A549 (cell line): ENCODE results near the gene TCAIM. TPM values are rescaled to one million over a fixed set of nuclear protein-coding genes. Genes with fewer than 3 reads are reported as not detected.

Experiments used
- ATAC-seq, 2 experiments: fragments of 200-7000 bp in 1 of 2; fragments of >200 bp in 1 of 2; cut with Nextera tagmentation in 1 of 2; cut with Tn5 transposase in 1 of 2; 3 replicates each; pipeline versions ENCODE4 v1.8.0 to v1.9.1; 2018 to 2020; ENCODE audit warnings: mild to moderate bottlenecking in 1 of 2, moderate library complexity in 1 of 2
- CTCF ChIA-PET: fragments of 300-600 bp; sonication (Branson Sonifier 250); formaldehyde crosslinking; extraction: SDS; loops from one replicate; lab custom pipeline; 2021; ENCODE audit warnings: antibody characterized with exemption, inconsistent platforms; lab: Yijun Ruan, JAX
- POLR2A ChIA-PET: fragments of 350-600 bp; formaldehyde crosslinking; extraction: SDS; loops from one replicate; lab custom pipeline; 2021; ENCODE audit warnings: antibody characterized with exemption, inconsistent platforms; lab: Yijun Ruan, JAX
- DNase-seq, 2 experiments: peaks; one replicate each; pipeline versions ENCODE4 v3.0.0 to v3.0.0-alpha.2; 2011 to 2016; ENCODE audit warnings: low read depth in 1 of 2, low spot score in 1 of 2
- FAIRE-seq: peaks from 2 replicates; lab custom pipeline; 2011; peaks lifted over from hg19 to GRCh38; lab: Jason Lieb, UNC
- H3K27ac ChIP-seq, 2 experiments: fragments of >200 bp; sonication (Bioruptor Twin); formaldehyde crosslinking; 3 replicates each; pipeline ENCODE4 v1.5.1; 2016 to 2017
- H3K4me1 ChIP-seq: fragments of >200 bp; sonication (Bioruptor Twin); formaldehyde crosslinking; 3 replicates; pipeline ENCODE4 v1.6.1; 2016
- H3K4me2 ChIP-seq: fragments of >200 bp; sonication (Bioruptor Twin); formaldehyde crosslinking; 3 replicates; pipeline ENCODE4 v1.6.1; 2016
- H3K4me3 ChIP-seq: fragments of >200 bp; sonication (Bioruptor Twin); formaldehyde crosslinking; 3 replicates; pipeline ENCODE4 v1.5.1; 2016
- H3K9me3 ChIP-seq: fragments of >200 bp; sonication (Bioruptor Twin); formaldehyde crosslinking; 3 replicates; pipeline ENCODE4 v1.6.1; 2016
- ATOH8 ChIP-seq: fragments of 250-450 bp; sonication (Bioruptor Pico); IDR thresholded peaks from 2 replicates; pipeline ENCODE4 v1.5.0; 2020; ENCODE audit warnings: low read depth, mild to moderate bottlenecking, moderate library complexity
- CBX8 ChIP-seq: fragments of 200-600 bp; sonication (generic); IDR thresholded peaks from 2 replicates; pipeline ENCODE4 v1.6.1; 2016
- CHD2 ChIP-seq: fragments of 150-350 bp; IDR thresholded peaks from 2 replicates; pipeline ENCODE4 v1.6.1; 2014; ENCODE audit warnings: low read length; ENCODE audit not compliant: partially characterized antibody
- ELK1 ChIP-seq: fragments of 150-350 bp; IDR thresholded peaks from 2 replicates; pipeline ENCODE4 v1.6.1; 2014; ENCODE audit warnings: low read depth, mild to moderate bottlenecking, low read length
- ESRRA ChIP-seq: fragments of 150-350 bp; IDR thresholded peaks from 2 replicates; pipeline ENCODE4 v1.6.1; 2014; ENCODE audit warnings: mild to moderate bottlenecking, low read length, borderline replicate concordance
- FOSB ChIP-seq: fragments of 250-450 bp; sonication (Bioruptor Pico); IDR thresholded peaks from 2 replicates; pipeline ENCODE4 v1.5.0; 2020; ENCODE audit warnings: mild to moderate bottlenecking, moderate library complexity
- FOSL2 ChIP-seq, 2 experiments: fragments of 450-650 bp in 1 of 2; fragments of >200 bp in 1 of 2; sonication (Bioruptor Twin) in 1 of 2; formaldehyde crosslinking; IDR thresholded peaks; 2 replicates each; pipeline versions ENCODE4 v1.5.0 to v1.6.1; 2016 to 2020; ENCODE audit warnings: mild to moderate bottlenecking in 1 of 2, moderate library complexity in 1 of 2
- HES2 ChIP-seq: fragments of >200 bp; sonication (Bioruptor Twin); formaldehyde crosslinking; IDR thresholded peaks from 2 replicates; pipeline ENCODE4 v1.6.1; 2016
- HMGXB4 ChIP-seq: fragments of 250-450 bp; sonication (Bioruptor Pico); IDR thresholded peaks from 2 replicates; pipeline ENCODE4 v1.5.0; 2021; ENCODE audit warnings: mild to moderate bottlenecking, moderate library complexity, borderline replicate concordance
- HOXB5 ChIP-seq: fragments of 250-450 bp; sonication (Bioruptor Pico); IDR thresholded peaks from 2 replicates; pipeline ENCODE4 v1.5.0; 2020; ENCODE audit warnings: mild to moderate bottlenecking, moderate library complexity
- JUN ChIP-seq, 2 experiments: fragments of >200 bp; sonication (Bioruptor Twin); formaldehyde crosslinking; IDR thresholded peaks; 2 replicates in 1 of 2; 3 replicates in 1 of 2; pipeline ENCODE4 v1.6.1; 2016 to 2017
- JUNB ChIP-seq: fragments of >200 bp; sonication (Bioruptor Twin); formaldehyde crosslinking; IDR thresholded peaks from 2 replicates; pipeline ENCODE4 v1.6.1; 2016
- KDM1A ChIP-seq: fragments of 200-600 bp; sonication (generic); IDR thresholded peaks from 2 replicates; pipeline ENCODE4 v1.6.1; 2016; ENCODE audit warnings: low read depth, mild to moderate bottlenecking
- MYC ChIP-seq: IDR thresholded peaks from 2 replicates; pipeline ENCODE4 v1.6.1; 2012; ENCODE audit warnings: mild to moderate bottlenecking, inconsistent platforms, low read length, improper control_type of control experiment, borderline replicate concordance
- POLR2AphosphoS2 ChIP-seq: conservative IDR thresholded peaks from 2 replicates; pipeline ENCODE4 v1.6.1; 2012; ENCODE audit warnings: low read length, improper control_type of control experiment, inconsistent platforms
- RARB ChIP-seq: fragments of 250-450 bp; sonication (Bioruptor Pico); IDR thresholded peaks from 2 replicates; pipeline ENCODE4 v1.8.0; 2021; ENCODE audit warnings: mild to moderate bottlenecking, moderate library complexity
- REST ChIP-seq: fragments of 200-600 bp; sonication (generic); IDR thresholded peaks from 2 replicates; pipeline ENCODE4 v1.6.1; 2016; ENCODE audit warnings: antibody characterized with exemption, mild to moderate bottlenecking, moderate library complexity
- RNF2 ChIP-seq: fragments of 200-600 bp; sonication (generic); IDR thresholded peaks from 2 replicates; pipeline ENCODE4 v1.6.1; 2016; ENCODE audit warnings: low read depth, mild to moderate bottlenecking, antibody characterized with exemption, moderate library complexity, borderline replicate concordance
- SMC3 ChIP-seq: fragments of >200 bp; sonication (Bioruptor Twin); formaldehyde crosslinking; IDR thresholded peaks from 3 replicates; pipeline ENCODE4 v1.6.1; 2018; ENCODE audit warnings: inconsistent platforms
- TFCP2L1 ChIP-seq: fragments of 250-450 bp; sonication (Bioruptor Pico); IDR thresholded peaks from 2 replicates; pipeline ENCODE4 v1.5.0; 2021; ENCODE audit warnings: mild to moderate bottlenecking
- USF2 ChIP-seq: fragments of 450-650 bp; IDR thresholded peaks from 2 replicates; pipeline ENCODE4 v1.6.1; 2014; ENCODE audit warnings: antibody characterized with exemption
- ZC3H11A ChIP-seq: fragments of 450-650 bp; IDR thresholded peaks from 2 replicates; pipeline ENCODE4 v1.6.1; 2014; ENCODE audit warnings: antibody characterized with exemption, mild to moderate bottlenecking
- ZSCAN20 ChIP-seq: fragments of 250-450 bp; sonication (Bioruptor Pico); IDR thresholded peaks from 2 replicates; pipeline ENCODE4 v1.8.0; 2022; ENCODE audit warnings: mild to moderate bottlenecking, moderate library complexity
- WGBS: methylation state at CpG from one replicate; pipeline ENCODE4 v1.1.6; 2017; ENCODE audit errors: missing lambda C conversion rate; 5-methylcytosine and 5-hydroxymethylcytosine counted together
- polyA plus RNA-seq, 4 experiments: library from polyadenylated mRNA; depleted of rRNA in 3 of 4; stranded (reverse); fragments of >200 nt; fragmentation: RNase III in 1 of 4; extraction: RNeasy Plus Mini Kit Qiagen cat#74134 plus additional on column Dnase treatment in 1 of 4; gene quantifications; 2 replicates in 3 of 4; 3 replicates in 1 of 4; pipeline ENCODE4 v1.2.3, GENCODE V29; 2011 to 2017

The TCAIM gene
- polyA plus RNA-seq, 2 of the 4 experiments (the other 2 are of a cell fraction): 10.8 to 19.2 TPM

GRCh38 chr3:44444896-44445691, 106.5 kb downstream of the TCAIM start:
- ATAC-seq: no peak

GRCh38 chr3:44445786-44446185, 107.2 kb downstream of the TCAIM start:
- WGBS: 98% methylated on average over 5 of the region's 5 CpGs
- DNase-seq: no peak
- ChIA-PET POLR2A (no interaction called here), CTCF (no interaction called here)
- no peak overlapping the region for H3K4me2 ChIP-seq
- FAIRE-seq: no peak
- ATAC-seq: no peak
- H3K4me3 ChIP-seq: no peak overlapping the region
- H3K9me3 ChIP-seq: peaks cover 66% of the 10 kb centered on the region
- H3K27ac ChIP-seq: no peak overlapping the region
- H3K4me1 ChIP-seq: no peaks in the 10 kb centered on the region
- TF ChIP-seq RARB (CRISPR knock-in tag): no peak
- no peak for TF ChIP-seq JUN (IDR thresholded peaks at IDR 0.05)
- TF ChIP-seq CHD2: no peak
- TF ChIP-seq ESRRA: no peak
- no peak for TF ChIP-seq FOSL2 (IDR thresholded peaks at IDR 0.05)
- TF ChIP-seq FOSL2 (CRISPR knock-in tag; IDR thresholded peaks at IDR 0.05): no peak
- TF ChIP-seq ZSCAN20 (CRISPR knock-in tag): no peak
- TF ChIP-seq ATOH8 (CRISPR knock-in tag): no peak
- no peak for TF ChIP-seq SMC3
- no peak for TF ChIP-seq USF2
- TF ChIP-seq POLR2AphosphoS2: no peak
- TF ChIP-seq RNF2: no peak
- TF ChIP-seq CBX8: no peak
- TF ChIP-seq ZC3H11A: no peak
- no peak for TF ChIP-seq REST
- no peak for TF ChIP-seq FOSB

More at GRCh38 chr3:44444896-44445691, 106.5 kb downstream of the TCAIM start:
- FAIRE-seq: no peak
- Histone ChIP-seq H3K4me1 (no peaks in the 10 kb centered on the region), H3K27ac (no peak overlapping the region), H3K9me3 (peaks cover 60% of the 10 kb centered on the region), H3K4me3 (no peak overlapping the region), H3K4me2 (no peak overlapping the region)
- TF ChIP-seq ZC3H11A: no peak
- TF ChIP-seq KDM1A: no peak
- TF ChIP-seq HES2: no peak
- TF ChIP-seq ATOH8 (CRISPR knock-in tag): no peak
- TF ChIP-seq JUNB: no peak
- no peak for TF ChIP-seq MYC
- no peak for TF ChIP-seq HMGXB4
- TF ChIP-seq HOXB5: no peak
- TF ChIP-seq ELK1: no peak
- no peak for TF ChIP-seq TFCP2L1
- WGBS: 92% methylated on average over 6 of the region's 7 CpGs
- POLR2A ChIA-PET: no interaction called here
- CTCF ChIA-PET: no interaction called here
- DNase-seq: no peak
